OCI-LY3 (cell line): Measurements from ENCODE around the gene SLC12A1.

ENCODE experiments used
- H2AFZ ChIP-seq: fragments of 200-600, 300-600 bp; shearing (Covaris generic); 2 replicates; pipeline ENCODE4 v1.6.0; 2014; ENCODE audit warnings: antibody characterized with exemption, low read depth, low read length
- H3K27ac ChIP-seq: fragments of 200-600, 300-600 bp; sonication (generic); 2 replicates; pipeline ENCODE4 v1.5.1; 2014; ENCODE audit warnings: mild to moderate bottlenecking, low read length, moderate library complexity, mixed read lengths
- H3K27me3 ChIP-seq: fragments of 200-600, 300-600 bp; sonication (generic); 2 replicates; pipeline ENCODE4 v1.6.1; 2014; ENCODE audit warnings: low read depth, low read length, mixed read lengths
- H3K36me3 ChIP-seq: fragments of 200-600, 300-600 bp; sonication (generic); replicated peaks from 2 replicates; pipeline ENCODE3; 2014; ENCODE audit warnings: low read depth, low read length, mixed read lengths
- H3K4me1 ChIP-seq: fragments of 300-600, 200-600 bp; sonication (generic); 2 replicates; pipeline ENCODE4 v1.6.1; 2014; ENCODE audit warnings: low read length, mixed read lengths
- H3K4me2 ChIP-seq: fragments of 200-600, 300-600 bp; sonication (generic); 2 replicates; pipeline ENCODE4 v1.6.1; 2014; ENCODE audit warnings: low read length, mixed read lengths
- H3K4me3 ChIP-seq: fragments of 300-600, 200-600 bp; sonication (generic); 2 replicates; pipeline ENCODE4 v1.5.1; 2014; ENCODE audit warnings: antibody characterized with exemption, mild to moderate bottlenecking, low read length, moderate library complexity
- H3K79me2 ChIP-seq: fragments of 300-600, 200-600 bp; shearing (Covaris generic); 2 replicates; pipeline ENCODE4 v1.6.1; 2014; ENCODE audit warnings: mild to moderate bottlenecking, low read length, mixed read lengths
- H3K9ac ChIP-seq: fragments of 300-600, 200-600 bp; shearing (Covaris generic); 2 replicates; pipeline ENCODE4 v1.6.0; 2014; ENCODE audit warnings: mild to moderate bottlenecking, low read length, moderate library complexity
- H3K9me3 ChIP-seq: fragments of 200-600, 300-600 bp; shearing (Covaris generic); 2 replicates; pipeline ENCODE4 v1.6.1; 2014; ENCODE audit warnings: low read length, mixed read lengths; ENCODE audit not compliant: insufficient read depth
- H4K20me1 ChIP-seq: fragments of 200-600, 300-600 bp; sonication (generic); 2 replicates; pipeline ENCODE4 v1.6.1; 2016; ENCODE audit warnings: low read length, mixed read lengths; ENCODE audit not compliant: insufficient read depth
- EZH2phosphoT487 ChIP-seq: fragments of 200-600 bp; shearing (Covaris generic); IDR thresholded peaks from 2 replicates; pipeline ENCODE4 v1.6.1; 2018; ENCODE audit warnings: antibody characterized with exemption, mixed run types, low read depth
- TF ChIP-seq, protein P1 (sequence below): fragments of 200-600, 300-600 bp; sonication (generic); IDR thresholded peaks from 2 replicates; pipeline ENCODE4 v1.5.1; 2014; ENCODE audit warnings: antibody characterized with exemption, low read length, low read depth

SLC12A1 gene

DNA sequence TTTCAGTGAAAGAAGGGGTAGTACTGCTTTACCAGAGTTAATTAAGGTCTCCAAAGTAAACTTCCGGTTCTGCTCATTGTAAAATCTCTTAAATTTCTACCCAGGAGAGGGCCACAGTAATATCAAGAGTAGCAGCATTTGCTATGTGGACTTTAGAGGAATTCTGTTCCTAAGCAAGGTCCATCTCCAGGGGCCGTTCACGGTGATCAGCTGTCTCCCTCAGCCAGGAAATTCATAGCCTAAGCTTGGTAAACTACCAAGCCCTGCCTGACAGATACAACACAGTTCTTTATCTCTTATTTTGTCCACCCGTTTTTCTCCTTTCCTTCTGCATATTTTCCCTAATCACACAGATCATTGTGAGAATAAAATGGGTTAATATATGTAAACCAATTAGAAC, 127.4 kb downstream of the SLC12A1 start:
- Histone ChIP-seq H3K79me2 (peaks cover 77% of the 10 kb centered on the region), H3K9ac (peak overlapping the region; percentile 97), H2AFZ (no peak overlapping the region), H3K4me2 (peak overlapping the region; percentile 85), H3K36me3 (peaks cover 44% of the 10 kb centered on the region), H3K4me3 (peak overlapping the region; percentile 95), H3K27ac (no peak overlapping the region), H3K27me3 (no peaks in the 10 kb centered on the region), H3K4me1 (peaks cover 21% of the 10 kb centered on the region), H3K9me3 (no peaks in the 10 kb centered on the region), H4K20me1 (peaks cover 30% of the 10 kb centered on the region)
- TF ChIP-seq EZH2phosphoT487, result no peak
- TF ChIP-seq, protein P1, sequence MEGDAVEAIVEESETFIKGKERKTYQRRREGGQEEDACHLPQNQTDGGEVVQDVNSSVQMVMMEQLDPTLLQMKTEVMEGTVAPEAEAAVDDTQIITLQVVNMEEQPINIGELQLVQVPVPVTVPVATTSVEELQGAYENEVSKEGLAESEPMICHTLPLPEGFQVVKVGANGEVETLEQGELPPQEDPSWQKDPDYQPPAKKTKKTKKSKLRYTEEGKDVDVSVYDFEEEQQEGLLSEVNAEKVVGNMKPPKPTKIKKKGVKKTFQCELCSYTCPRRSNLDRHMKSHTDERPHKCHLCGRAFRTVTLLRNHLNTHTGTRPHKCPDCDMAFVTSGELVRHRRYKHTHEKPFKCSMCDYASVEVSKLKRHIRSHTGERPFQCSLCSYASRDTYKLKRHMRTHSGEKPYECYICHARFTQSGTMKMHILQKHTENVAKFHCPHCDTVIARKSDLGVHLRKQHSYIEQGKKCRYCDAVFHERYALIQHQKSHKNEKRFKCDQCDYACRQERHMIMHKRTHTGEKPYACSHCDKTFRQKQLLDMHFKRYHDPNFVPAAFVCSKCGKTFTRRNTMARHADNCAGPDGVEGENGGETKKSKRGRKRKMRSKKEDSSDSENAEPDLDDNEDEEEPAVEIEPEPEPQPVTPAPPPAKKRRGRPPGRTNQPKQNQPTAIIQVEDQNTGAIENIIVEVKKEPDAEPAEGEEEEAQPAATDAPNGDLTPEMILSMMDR, result no peak

DNA sequence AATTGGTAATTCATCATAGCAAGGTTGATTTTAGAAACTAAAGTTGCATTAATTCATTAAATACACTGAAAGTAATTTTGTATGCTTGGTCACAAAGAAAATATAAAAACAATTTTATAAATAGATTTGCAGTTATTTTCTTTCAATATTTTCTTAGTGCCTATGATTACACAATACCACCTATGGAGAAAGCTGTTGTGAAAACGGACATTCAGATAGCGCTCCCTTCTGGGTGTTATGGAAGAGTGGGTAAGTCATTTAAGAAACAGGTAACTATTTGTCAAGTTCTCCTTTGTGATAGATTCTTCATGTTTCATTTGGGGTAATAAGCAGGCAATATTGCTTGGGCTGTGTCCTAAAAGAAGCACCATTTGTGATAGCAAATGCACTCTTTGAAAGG, 128.2 kb downstream of the SLC12A1 start:
- Histone ChIP-seq H3K4me1 (peaks cover 21% of the 10 kb centered on the region), H3K9me3 (no peaks in the 10 kb centered on the region), H3K27me3 (no peaks in the 10 kb centered on the region), H3K4me3 (no peak overlapping the region), H4K20me1 (peaks cover 33% of the 10 kb centered on the region), H3K27ac (no peak overlapping the region), H3K79me2 (peaks cover 77% of the 10 kb centered on the region), H3K9ac (no peak overlapping the region), H3K36me3 (peaks cover 48% of the 10 kb centered on the region), H2AFZ (no peak overlapping the region), H3K4me2 (no peak overlapping the region)
- TF ChIP-seq EZH2phosphoT487, result no peak
- TF ChIP-seq, protein P1, result no peak

DNA sequence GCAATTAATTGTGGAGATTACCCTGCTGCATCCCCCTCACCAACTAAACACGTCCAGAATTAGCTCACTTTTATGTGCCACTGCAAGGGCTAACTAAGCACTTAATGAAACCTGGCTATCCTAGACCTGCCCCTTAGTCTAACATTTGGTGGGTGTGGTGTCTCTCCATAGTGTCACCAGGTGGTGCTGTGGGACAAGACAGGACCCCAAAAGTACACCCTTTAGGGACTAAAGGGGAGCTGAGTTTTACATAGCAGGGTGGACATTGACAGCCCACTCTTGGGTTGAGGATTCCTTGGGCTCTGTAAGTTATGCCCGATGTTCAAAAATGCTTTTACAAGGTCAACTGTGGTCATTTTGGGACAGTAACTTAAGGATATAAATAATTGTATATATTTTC, 130.8 kb downstream of the SLC12A1 start:
- Histone ChIP-seq H3K4me2 (no peak overlapping the region), H3K27me3 (no peaks in the 10 kb centered on the region), H3K4me1 (peaks cover 21% of the 10 kb centered on the region), H4K20me1 (peaks cover 33% of the 10 kb centered on the region), H3K36me3 (peaks cover 67% of the 10 kb centered on the region), H2AFZ (no peak overlapping the region), H3K27ac (no peak overlapping the region), H3K79me2 (peaks cover 54% of the 10 kb centered on the region), H3K4me3 (no peak overlapping the region), H3K9me3 (no peaks in the 10 kb centered on the region), H3K9ac (no peak overlapping the region)
- TF ChIP-seq, protein P1, result peak; percentile 52
- no peak for TF ChIP-seq EZH2phosphoT487

DNA sequence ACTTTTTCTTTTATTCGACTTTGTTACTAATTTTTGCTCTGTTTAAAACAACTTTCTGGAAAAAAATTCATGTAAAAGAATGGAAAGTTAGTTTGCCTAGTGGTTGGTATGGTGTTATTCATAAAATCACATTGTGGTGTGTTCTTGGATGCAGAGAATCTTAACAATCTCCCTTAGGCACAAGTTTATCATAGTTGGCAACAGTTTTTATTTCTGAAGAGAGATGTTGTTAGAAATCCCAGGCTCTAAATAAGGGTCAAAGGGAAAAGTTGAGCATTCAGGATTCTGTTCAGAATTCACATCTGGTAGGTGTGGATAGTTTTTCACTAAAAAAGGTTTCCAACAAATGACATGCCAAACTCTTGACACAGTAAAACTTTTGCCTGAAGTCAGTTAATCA, 131.5 kb downstream of the SLC12A1 start:
- H3K27me3 ChIP-seq, result no peaks in the 10 kb centered on the region
- no peak overlapping the region for H3K4me3 ChIP-seq
- peaks cover 47% of the 10 kb centered on the region for H3K79me2 ChIP-seq
- no peak overlapping the region for H3K9ac ChIP-seq
- no peak overlapping the region for H3K27ac ChIP-seq
- H3K4me1 ChIP-seq, result peaks cover 21% of the 10 kb centered on the region
- TF ChIP-seq EZH2phosphoT487, result no peak
- TF ChIP-seq, protein P1, result no peak
- peaks cover 72% of the 10 kb centered on the region for H3K36me3 ChIP-seq
- no peak overlapping the region for H2AFZ ChIP-seq
- peaks cover 33% of the 10 kb centered on the region for H4K20me1 ChIP-seq
- H3K4me2 ChIP-seq, result no peak overlapping the region
- H3K9me3 ChIP-seq, result no peaks in the 10 kb centered on the region
